Stimulated activated CD4-positive, alpha-beta T cell treated with anti-CD3 and anti-CD28 coated beads, TNF-alpha, amount 100 ng/mL, for 48 hours (primary cell): Measurements from ENCODE around the gene MLIP.
"Not testable (repeated sequence)": the region's sequence is repeated elsewhere in the genome, so short reads cannot be mapped to it uniquely, and the experiment has no call there.

Experiments used
- DNase-seq, 3 donors: peaks; one replicate each; pipeline ENCODE4 v3.0.0-alpha.2; 2020; ENCODE audit warnings: low read depth in 3 of 3

Gene MLIP, protein sequence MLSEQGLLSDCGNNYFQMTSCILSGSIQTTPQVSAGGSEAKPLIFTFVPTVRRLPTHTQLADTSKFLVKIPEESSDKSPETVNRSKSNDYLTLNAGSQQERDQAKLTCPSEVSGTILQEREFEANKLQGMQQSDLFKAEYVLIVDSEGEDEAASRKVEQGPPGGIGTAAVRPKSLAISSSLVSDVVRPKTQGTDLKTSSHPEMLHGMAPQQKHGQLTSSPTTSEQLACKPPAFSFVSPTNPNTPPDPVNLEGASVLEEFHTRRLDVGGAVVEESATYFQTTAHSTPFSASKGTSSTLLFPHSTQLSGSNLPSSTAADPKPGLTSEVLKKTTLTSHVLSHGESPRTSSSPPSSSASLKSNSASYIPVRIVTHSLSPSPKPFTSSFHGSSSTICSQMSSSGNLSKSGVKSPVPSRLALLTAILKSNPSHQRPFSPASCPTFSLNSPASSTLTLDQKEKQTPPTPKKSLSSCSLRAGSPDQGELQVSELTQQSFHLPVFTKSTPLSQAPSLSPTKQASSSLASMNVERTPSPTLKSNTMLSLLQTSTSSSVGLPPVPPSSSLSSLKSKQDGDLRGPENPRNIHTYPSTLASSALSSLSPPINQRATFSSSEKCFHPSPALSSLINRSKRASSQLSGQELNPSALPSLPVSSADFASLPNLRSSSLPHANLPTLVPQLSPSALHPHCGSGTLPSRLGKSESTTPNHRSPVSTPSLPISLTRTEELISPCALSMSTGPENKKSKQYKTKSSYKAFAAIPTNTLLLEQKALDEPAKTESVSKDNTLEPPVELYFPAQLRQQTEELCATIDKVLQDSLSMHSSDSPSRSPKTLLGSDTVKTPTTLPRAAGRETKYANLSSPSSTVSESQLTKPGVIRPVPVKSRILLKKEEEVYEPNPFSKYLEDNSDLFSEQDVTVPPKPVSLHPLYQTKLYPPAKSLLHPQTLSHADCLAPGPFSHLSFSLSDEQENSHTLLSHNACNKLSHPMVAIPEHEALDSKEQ

DNA sequence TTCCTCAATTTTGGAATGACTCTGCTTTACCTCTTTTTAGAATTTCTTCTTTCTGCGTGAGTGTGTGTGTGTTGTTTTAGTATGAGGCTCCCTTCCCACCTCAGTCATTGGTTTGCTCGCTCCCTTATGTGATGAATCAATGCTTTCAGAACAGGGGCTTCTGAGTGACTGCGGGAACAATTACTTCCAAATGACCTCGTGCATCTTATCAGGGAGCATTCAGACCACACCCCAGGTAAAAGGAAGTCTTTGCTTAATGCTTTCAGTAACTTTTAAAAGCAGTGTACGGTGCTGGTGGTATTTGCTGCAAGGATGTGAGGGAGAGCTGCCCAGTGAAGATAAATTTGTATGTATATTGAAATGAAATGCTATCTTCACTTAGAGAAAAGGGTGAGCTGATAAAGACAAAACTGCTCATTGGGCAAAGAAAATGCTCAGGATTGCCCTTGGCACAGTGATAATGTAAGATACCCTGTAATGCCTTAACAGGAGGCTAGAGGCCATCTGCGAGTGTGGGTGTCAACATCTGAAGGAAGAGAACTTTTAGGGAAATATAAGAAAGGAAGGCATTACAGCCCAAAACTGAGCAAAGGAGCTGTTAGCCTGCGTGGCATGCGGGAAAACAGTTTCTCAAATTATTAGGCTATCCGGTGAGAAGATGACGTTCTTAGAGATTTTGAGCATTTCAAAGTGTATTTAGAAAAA, at the start of gene MLIP:
TSS of gene MLIP (plus strand) at position 103 of the 705 bp plus-strand sequence. CDS start at position 140, 37 bp downstream.
- DNase-seq, result no peak

DNA sequence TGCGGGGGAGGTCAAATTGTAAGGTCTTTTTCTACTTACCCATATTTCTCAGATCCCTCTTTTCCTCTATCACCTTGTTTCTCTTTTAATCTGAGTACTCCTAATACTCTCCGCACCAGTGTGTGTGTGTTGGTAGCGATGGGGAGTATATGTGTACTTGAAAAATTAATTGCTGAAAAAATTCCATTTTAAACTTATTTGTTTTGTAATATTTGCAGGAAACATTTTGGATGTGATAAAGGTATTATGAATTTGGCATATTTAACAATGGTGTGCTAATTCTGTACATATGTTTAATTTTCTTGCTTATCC, 48.1 kb upstream of the MLIP start:
- DNase-seq, result no peak

DNA sequence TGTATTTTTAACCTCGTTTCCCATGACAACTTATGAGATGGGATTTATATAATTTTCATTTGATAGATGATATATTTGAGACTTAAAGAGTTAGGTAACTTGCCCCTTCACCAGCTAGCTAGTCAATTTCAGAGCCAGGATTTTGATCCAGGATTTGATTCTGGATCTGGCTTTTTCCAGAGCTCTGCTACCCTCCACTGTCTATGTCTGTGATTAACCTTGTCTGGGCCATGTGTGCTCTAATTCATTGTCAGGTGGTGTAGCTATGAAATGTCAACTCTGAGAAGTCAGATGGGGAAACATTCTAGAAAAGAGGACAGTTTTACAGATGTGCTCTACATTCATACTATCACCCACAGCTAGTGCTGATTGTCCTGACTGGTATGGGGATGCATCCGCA, 42.5 kb upstream of the MLIP start:
- DNase-seq, result no peak

DNA sequence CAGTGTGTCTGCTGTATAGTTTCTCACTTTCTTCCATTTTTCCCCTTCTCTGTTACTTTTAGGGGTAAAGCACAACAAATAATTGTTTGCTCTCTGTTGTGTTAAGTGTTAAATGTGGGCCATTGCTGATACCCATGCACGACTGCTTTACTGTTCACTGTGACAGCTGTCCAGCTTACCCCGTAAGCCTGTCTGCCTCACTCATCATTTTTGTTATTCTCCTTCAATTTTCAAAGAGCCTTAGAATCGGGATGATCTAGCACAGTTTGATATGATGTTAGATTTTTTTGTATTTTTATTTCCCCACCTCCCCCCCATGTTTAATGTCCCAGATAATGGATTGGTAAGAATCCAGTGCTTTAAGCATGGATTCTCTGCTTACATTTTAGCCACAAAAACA, 41.2 kb upstream of the MLIP start:
- no peak for DNase-seq

DNA sequence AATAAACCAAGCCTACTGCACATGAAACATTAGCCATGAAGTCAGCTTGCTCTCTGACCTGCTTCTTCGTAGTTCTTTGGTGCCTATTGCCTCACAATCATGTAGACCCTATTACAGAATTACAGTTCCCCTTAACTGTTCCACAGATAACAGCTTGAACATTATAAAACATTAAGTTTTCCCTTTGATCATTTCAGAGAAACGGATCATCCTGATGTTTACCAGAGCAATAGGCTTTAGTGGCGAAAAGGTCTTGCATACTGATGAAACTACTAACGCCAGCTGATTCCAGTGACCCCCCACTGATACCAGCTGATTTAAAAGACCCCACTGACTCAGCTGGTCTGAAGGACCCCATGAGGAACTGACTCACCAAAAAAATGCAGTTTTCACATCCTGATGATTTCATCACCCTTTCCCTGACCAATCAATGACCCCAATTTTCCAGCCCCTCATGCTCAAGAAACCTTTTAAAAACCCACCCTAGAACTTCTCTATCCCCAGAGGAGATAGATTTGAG, 39.4 kb upstream of the MLIP start:
- DNase-seq, result no peak

DNA sequence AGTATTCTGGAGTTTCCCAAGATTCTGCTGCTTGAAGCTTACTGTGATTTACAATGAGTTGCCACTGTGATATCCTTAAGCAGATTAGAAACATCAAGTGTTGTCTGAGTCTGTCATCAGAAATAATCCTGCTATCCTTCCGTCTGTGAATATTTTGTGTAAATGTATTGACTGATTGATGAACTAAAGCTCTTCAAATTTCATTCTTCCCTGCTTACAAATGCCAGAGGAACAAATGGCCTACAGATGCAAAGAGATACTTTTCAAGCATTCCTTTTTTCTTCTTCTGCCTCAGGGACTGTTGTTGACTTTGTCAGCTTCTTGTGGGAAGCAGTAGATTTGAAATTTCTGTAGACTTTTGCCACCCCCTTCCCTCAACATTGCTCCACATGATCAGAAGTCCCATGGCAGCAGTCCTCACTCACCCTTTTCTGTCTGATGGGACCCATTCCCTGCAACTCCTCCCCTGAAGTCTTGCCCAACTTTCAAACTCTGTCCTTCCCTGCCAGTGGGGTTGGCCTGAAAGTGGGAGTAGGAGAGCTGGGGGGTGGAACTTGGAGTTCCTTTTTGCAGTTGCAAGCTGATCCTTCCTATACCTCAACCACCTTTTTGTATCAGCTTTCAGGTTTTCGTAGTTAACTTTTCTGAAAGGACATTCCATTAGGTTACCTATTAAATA, 38.5 kb upstream of the MLIP start:
- DNase-seq, result no peak

DNA sequence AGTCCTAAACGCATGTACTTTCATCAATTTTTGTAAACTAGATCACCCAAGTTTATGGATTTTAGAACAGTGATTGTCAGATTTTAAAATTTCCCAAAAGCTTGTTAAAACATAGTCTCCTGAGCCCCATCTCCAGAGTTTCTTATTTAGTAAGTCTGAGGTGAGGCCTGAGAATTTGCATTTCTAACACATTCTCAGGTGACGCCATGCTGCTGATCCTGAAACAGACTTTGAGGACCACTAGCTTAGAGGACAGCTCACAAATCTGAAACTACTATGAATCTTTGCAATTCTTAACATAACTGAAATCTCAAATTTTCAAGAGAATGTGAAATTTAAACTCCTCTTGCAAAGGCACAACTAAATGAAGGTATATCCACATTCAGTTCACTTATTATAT, 37.8 kb upstream of the MLIP start:
- DNase-seq, result no peak

DNA sequence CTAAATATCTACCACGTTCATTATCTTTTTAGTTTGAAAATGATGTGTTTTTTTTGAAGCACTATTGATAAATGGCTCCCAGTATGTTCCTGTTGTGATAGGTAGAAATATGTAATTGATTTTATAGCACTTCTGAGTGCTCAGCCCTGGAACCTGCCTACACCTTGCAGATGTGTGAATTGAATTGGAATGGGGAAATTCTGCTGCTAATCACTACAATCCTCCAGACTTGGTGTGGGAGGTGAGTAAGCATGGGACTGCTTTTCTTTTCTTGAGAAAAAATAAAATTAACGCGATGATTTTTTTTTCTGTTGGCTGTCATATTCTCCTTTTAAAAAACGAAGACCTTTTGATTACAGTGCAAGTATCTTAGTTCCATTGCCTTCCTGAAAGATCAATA, 37.1 kb upstream of the MLIP start:
- DNase-seq, result no peak

DNA sequence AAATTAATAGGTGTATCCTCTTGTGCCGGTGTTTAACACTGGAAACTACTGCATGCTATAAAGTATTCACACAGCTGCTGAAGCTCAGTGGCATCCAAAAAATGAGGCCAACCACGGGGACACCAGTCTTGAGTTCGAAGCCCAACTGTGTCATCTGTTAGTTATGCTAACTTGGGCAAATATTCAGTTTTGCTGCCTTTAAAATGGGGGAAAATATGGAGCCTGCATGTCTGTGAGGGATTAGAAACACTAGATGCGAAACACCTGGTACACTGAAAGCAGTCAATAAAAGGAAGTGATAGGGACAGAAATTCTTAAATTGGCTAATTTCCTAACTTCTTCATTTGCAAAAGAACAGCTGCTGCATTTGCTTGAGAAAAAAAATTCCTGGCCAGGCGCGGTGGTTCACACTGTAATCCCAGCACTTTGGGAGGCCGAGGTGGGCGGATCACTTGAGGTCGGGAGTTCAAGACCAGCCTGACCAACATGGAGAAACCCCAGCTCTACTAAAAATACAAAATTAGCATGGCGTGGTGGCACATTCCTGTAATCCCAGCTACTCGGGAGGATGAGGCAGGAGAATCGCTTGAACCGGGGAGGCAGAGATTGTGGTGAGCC, 36.6 kb upstream of the MLIP start:
- no peak for DNase-seq

DNA sequence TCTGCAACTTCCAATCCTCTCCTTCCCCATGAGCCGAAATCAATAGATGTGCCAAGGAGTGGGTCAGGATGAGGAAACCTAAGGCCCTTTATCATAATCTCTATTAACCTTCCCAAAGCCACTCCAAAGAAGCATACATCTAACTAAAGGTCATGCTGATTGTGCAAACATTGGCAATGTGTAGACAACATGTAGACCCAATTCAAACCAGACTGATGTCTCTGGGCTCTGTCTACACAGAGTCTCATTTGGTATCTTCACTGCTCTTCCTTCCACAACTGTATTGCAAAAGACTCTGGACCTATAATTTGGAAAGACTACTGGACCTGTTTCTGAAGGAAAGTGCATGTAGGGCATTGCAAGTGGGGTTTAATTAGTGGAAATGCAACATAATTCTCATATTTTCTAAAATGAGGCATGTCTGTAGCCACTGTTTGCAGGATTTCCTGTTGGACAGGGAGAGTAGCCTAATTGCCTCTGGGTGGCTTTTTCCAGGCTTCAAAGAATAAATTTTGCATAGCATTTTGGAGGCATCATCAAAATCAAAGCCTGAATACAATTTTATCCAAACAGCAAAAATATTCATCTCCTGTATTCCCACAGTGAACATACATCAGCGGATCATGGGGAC, 35.0 kb upstream of the MLIP start:
- DNase-seq, result no peak

DNA sequence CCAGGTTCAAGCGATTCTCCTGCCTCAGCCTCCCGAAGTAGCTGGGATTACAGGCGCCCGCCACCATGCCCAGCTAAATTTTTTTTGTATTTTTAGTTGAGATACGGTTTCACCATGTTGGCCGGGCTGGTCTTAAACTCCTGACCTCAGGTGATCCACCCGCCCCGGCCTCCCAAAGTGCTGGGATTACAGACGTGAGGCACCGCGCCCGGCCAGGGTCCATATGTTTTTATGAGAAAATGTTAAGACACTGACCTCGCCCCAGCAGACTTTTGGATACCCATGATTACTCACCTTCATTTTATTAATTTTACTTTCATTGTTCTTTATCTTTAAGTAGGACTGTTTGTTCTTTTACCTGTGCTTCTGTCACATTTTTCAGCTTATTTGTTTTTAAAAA, 29.7 kb upstream of the MLIP start:
- not testable (repeated sequence) for DNase-seq

DNA sequence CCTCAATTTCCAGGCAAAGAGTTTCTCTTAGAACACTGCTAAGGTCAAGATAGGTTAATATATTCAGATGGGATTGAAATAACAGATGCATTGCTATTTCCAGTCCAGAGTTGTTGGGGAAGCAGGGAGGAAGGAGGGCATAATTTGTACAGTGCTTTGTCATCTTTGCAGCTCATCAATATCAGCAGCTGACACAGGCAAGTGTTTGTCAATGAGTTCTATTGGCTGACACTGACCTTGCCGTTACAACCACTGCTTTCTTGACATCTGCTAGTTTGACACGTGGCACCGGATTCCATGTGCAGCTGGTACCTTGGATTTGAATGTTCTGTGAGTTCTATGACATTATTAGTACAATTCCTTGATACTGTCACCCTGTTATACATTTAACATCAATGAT, 28.0 kb upstream of the MLIP start:
- no peak for DNase-seq

DNA sequence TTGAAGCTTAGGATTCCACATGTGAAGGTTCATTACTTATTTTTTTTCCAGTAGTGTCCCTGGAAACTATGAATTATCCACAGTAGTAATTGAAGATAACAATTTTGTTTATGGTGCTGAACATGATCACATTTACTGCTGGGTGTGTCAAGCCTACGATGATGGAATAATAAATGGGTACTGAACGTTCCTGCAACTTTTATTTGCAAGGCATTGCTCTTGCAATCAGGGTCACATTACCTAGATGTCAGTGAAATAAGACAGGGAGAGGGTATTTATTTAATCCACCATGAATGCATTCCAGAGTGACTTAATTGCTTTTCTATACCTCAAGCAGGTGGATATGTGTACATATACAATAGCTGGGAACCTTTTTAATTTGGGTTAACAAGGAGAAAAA, 27.0 kb upstream of the MLIP start:
- DNase-seq, result no peak

DNA sequence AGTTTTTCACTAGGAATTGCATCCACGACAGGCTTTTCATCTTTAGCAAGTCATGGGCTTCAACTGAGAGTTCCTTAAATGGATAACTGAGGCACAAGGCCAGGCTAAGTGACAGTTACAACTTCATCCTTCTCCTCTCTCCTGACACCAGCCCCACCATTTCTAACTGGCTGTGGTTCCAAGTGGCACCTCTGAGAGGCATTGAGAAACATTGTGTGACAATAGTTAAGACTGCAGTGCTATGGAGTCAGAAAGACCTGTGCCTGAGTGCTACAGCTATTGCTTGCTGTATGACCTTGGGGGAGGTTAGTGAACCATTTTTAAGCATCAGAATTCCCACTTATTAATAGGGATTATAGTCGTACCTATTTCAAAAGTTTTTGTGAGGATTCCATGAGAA, 26.2 kb upstream of the MLIP start:
- DNase-seq, result no peak

DNA sequence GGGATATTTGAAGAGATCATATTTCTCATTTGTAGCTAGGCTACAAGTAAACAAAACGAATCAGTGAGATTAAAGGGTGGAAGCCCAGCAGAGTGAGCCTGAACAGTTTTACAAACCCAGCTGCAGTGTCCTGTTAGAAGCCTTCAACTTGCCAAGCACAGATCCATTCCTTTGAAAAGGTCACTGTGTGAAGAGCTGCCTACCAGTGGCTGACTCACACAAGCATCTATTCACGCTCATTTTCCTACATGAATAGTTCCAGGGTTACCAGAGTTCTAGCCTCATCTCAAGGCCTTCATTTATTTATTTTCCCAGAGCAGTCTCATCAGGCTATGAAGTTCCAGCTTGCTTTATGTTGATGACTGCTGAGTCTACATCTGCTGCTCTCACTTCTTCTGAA, 25.7 kb upstream of the MLIP start:
- DNase-seq, result no peak

DNA sequence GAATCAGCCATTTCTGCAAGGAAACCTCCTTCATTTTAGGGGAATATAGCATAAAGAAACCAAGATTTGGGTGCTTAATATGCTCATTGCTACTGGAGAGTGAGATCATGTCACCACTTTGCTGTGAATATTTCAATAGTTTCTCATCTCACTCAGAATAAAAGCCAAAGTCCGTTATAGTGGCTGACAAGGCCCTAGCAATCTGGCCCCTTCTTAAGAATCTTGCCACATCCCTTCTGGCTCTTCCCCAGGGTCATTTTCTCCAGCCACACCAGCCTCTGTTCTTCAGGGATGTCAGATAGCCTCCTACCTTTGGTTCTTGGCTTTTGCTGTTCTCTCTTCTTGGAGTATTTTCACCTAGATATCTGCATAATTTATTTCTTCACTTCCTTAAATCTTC, 24.8 kb upstream of the MLIP start:
- DNase-seq, result no peak

DNA sequence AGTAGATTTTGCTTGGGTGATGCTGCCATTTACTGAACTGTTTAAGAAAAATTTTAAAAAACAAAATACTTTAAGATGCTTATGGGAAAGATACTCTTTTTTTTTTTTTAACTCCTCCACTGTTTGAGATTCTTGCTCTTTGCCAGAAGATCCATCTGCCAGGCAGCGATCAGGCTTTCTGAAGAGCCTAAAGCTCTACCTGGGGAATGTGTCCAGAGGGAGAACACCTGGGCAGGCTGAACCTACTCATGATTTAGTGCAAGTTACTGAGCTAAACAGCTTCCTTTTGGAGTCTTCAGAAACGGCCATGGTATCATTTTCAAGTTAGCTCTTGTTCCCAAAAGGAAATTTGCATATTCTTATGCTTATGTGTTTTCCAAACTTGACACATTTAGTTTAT, 23.5 kb upstream of the MLIP start:
- DNase-seq, result no peak

DNA sequence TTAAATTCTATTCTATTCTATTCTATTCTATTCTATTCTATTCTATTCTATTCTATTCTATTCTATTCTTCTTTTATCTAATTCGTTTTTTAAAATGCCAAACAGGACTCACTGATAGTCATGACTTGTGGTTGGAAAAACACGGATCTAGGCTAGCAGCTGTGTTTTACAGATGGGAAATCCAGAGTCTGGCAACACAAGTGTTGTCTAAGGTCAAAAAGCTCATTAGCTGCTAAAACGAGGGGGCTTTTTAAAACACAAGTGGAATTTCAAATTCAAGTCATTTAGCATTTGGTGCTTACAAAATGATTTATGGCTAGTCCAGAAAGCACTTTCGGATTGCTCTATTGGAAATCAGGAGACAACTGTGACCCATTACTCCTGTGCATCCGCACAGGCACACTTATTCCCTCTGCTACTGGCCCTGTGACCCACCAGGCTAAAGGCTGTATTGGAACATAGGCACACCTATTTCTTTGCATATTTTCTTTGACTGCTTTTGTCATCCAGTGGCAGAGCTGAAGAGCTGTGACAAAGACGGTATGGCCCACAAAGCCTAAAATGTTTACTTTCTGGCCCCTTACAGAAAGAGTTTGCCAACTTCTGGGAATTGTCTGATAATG, 17.8 kb upstream of the MLIP start:
- DNase-seq, result no peak

DNA sequence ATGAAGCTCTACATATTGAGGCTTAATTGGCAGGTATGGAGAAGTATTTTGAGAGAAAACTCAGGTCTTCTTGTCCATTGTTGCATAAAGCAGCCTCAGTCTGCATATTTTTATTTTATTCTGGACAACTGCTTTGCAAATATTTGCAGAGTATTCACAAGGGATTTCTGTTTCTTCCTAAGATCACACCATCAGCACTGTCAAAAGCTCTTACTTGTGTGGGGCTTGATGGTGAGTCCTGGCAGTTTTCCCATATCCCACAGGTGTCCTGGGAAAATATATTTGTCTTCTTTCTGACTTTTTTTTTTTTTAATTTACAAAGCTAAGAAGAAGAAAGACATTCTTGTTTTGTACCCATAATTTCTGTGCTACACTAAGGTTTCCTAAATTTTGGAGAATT, 16.9 kb upstream of the MLIP start:
- no peak for DNase-seq

DNA sequence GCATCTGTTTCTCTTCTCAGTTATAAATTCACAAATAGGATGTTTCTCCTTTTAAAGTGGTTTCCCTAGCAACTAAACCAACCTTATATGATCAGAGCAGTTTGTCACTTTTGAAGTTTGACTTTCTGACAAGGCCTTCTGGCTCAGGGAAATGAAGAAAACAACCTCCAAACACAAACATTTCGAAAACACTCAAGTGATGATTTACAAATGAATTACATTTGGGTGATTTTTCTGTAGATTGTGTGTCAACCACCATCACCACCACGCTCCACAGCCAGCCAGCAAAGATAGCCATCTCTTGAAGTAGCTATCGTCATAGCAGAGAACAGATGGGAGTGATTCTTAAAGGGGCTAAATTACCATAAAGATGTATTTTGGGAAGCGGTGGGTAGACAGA, 16.5 kb upstream of the MLIP start:
- no peak for DNase-seq
